Midbrain (tissue), 1 donor: ENCODE results near the gene SLC7A5.

Source experiments
- DNase-seq: peaks from one replicate; lab custom pipeline; 2025; lab: John Stamatoyannopoulos, UW

The SLC7A5 gene

GRCh38 chr16:87846705-87847466, 22.4 kb downstream of the SLC7A5 start:
- DNase-seq = no peak

- no peak for DNase-seq
These were observed 23.3 kb downstream of the SLC7A5 start for GRCh38 chr16:87845807-87846619.

GRCh38 chr16:87845213-87845612, 24.1 kb downstream of the SLC7A5 start:
- no peak for DNase-seq

- DNase-seq = no peak
These were observed 24.5 kb downstream of the SLC7A5 start for GRCh38 chr16:87844809-87845208.

GRCh38 chr16:87844120-87844733, 25.1 kb downstream of the SLC7A5 start:
- no peak for DNase-seq

- DNase-seq = no peak
These were observed 25.6 kb downstream of the SLC7A5 start for GRCh38 chr16:87843678-87844105.

- no peak for DNase-seq
These were observed 27.0 kb downstream of the SLC7A5 start for GRCh38 chr16:87842209-87842869.

- no peak for DNase-seq
These were observed 27.7 kb downstream of the SLC7A5 start for GRCh38 chr16:87841340-87842208.

GRCh38 chr16:87840271-87840978, 28.9 kb downstream of the SLC7A5 start:
- DNase-seq = no peak

- DNase-seq = no peak
These were observed 29.6 kb downstream of the SLC7A5 start for GRCh38 chr16:87839542-87840270.

GRCh38 chr16:87838643-87839541, 30.4 kb downstream of the SLC7A5 start:
- DNase-seq = no peak

- DNase-seq = no peak
These were observed 31.5 kb downstream of the SLC7A5 start for GRCh38 chr16:87837627-87838289.

- DNase-seq = no peak
These were observed 32.3 kb downstream of the SLC7A5 start for GRCh38 chr16:87836844-87837581.

GRCh38 chr16:87836346-87836843, 32.9 kb downstream of the SLC7A5 start:
- DNase-seq = no peak

- DNase-seq = no peak
These were observed 33.4 kb downstream of the SLC7A5 start for GRCh38 chr16:87835882-87836331.

- DNase-seq = no peak
These were observed 34.4 kb downstream of the SLC7A5 start for GRCh38 chr16:87834668-87835473.
